Measurements from ENCODE around the gene GPR158.

Gene GPR158

DNA sequence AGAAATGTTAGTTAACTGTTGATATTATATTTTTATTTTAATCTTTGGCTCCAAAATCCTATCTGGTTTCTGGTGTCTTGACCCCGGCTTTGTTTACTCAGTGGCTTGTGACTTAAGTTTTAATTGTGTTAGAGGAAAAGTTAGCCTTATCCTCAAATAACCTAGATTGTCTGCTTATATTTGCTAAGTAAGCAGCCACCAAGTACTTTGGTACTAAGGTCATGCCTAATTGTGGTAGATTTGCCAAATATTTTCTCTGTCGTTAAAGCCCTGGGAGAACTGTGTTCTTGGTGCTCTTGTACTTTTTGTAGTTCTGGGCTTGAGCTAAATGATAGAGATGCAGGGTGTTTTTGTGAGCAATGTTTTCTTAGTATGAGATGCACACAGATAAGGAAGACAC is 34.8 kb downstream of the GPR158 start:
- DNase-seq: no peak

GRCh38 chr10:25210265-25210664 is 35.5 kb downstream of the GPR158 start:
- DNase-seq: no peak

DNA sequence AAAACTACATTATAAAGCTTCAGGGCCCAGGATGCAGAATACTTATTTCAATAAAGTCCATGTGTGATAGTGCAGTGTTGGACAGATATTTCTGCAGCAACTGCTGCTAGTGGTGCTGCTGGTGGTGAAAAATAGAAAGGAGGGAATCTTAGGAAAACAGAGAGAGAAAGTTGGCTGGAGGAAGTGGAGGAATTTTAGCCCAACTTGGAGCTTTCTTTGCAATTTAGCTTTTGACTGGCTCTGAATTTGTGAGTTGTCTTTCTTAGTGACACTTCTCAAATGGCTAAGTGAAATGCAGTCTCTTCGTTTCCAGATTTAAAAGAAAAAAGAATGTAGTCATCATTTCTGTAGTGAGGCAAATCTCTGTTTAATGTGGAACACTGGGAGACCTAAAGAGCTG is 45.4 kb downstream of the GPR158 start:
- DNase-seq: no peak

DNA sequence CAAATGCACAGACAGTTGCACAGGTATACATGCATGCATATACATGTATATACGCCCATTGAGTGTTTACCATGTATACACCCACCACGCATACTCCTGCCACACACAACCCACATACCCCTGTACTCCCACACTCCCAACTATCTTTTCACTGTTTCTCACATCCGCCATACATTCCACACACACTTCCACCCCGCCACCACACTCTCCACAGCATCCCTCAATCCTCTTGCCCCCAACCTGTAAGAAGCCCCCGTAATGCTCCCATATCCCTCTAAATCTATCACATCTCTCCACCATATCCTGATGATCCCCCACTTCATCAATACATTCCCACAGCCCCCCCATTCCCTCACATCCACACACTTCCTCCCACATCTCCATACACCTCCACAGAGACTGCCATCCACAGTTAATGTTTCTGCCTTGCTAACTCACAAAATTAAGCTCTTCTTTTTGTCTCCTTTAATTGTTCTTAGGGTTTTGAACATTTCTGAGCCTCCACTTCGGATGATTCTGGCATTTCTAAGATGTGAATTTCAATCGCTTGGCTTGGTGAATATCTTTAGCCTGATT is 47.4 kb downstream of the GPR158 start:
- no peak for DNase-seq

DNA sequence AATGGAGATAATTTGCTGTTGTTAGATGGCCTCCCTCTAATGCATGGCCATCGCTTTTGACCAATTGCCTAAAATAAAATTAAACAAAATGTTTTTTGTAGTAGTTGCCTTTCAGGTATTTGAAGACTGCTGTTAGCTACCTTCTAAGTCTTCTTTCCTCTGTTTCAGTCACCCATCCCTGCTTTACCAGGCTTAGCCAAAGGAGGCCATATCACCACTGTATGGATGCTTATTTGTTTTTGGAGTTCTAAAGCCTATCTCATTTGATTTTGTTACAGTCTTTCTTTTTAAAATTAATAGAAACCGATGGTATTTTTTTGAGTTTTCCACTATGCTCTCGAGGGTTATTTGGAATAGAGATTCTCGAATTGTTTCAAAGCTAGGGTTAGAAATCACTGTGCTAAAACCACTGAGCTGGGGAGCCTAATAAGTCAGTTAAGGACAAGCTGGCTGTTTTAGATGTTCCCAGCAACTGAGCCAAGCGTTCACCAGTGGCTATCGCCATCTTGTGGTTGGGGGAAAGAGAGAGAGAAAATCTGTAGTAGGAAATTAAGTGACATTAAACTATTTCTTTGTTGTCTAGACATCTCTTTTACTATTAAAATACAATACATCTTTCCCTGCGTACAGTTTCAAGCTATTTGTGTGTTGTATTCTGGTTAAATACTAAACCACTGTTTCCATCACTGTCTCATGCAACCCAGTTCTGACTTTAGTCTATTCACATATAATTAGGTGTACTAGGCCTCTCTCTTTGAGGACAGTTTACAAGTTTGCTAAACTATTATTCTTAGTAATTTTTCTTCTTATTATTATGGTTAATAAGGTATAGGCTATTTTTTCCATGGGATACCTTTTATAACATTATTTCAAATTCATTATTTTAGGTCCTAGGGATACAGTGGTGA is 52.2 kb downstream of the GPR158 start:
- DNase-seq: no peak

- DNase-seq: no peak
Measured at GRCh38 chr10:25231751-25232150, 57.0 kb downstream of the GPR158 start.

DNA sequence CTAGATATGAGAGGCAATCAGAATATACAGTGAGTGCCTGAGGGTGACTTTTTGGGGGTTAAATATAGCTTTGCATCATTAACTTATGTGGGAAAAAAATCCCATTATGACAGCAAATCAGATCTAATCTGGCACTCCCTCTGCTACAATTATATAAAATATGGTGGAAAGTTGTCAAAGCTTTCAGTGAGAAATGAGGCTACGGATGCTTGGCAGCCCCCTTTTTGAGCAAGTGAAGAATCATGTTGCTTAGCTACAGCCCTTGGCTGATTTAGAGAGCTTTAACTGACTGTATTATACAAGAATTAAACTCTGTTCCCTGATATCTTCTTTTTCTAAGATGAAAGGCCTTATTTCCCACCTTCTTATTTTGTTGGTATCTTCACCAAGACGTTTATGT is 57.4 kb downstream of the GPR158 start:
- no peak for DNase-seq

DNA sequence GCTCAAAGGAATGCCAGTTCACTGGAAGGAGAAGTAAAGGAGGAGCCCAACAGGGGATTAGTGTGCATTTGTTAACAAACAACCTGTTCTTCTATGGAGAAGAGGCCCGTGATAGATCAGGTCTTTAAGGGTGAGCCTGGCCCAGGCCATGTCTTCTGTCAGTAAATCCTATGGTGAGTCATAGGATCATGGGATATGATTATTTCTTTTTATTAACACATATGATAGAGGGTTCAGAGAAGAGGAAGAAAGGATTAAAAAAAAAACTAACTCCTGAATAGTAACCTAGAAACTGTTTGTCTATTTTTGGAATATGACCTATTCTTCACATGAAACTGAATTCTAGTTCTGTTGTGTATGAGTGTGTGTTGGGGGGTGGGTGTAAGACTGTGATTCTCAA is 70.4 kb downstream of the GPR158 start:
- DNase-seq: no peak

DNA sequence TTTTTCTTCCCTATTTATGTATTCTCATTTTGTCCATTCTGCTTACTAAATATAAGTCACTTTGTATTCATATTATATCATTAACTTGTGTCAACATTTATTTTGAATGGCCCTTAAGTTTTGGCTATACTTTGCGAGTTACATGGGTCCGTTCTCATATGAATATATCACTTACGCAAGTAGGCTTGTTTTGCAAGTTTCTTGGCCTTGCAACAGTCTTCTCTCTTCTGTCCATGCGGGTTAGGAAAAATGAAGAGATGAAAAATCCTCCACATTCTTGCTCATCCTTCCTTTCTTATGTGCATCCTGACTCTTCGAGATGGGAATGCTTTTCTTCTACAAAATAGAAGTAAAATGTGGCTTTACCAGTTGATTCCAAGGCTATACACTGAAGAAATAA is 82.8 kb downstream of the GPR158 start:
- DNase-seq: no peak

- DNase-seq: no peak
Measured at GRCh38 chr10:25261110-25261509, 86.3 kb downstream of the GPR158 start.

DNA sequence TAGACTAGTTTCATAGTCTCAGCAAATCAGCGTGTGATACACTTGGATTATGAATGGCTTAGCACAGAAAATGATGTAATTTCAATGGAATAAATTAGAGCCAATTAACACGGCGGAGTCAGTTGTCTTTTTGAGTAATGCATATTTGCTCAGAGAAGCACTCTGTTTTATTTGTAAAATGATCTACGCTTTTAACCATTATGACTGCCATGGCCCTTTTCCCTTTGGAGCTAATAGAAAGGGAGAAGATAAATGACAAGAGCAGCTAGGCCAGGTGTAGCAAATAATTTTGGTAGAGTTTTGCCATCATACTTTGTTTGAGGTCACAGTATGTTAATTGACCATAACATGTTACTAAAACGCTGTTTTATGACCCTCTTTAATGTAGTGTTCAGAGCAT is 86.8 kb downstream of the GPR158 start:
- no peak for DNase-seq

DNA sequence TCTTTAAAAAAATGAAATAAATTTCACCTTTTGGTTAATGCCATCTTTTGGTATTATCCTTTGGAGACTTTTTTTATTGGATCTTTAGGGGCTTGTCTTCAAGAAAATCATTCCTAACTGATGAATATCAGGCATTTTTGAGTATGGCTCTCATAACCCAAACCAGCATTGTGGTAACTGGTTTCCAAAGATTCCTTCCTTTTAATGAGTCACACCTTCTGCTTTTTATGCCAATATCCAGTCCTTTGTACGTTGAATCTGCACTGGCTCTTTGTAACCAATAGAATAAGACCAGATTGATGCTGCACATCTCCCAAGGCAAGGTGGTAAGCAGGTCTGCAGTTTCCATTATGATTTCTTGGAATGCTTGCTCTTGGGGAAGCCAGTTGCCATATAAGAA is 89.1 kb downstream of the GPR158 start:
- no peak for DNase-seq

GRCh38 chr10:25278180-25278579 is 103.4 kb downstream of the GPR158 start:
- no peak for DNase-seq

- DNase-seq: no peak
Measured at GRCh38 chr10:25280076-25280475, 105.3 kb downstream of the GPR158 start.

- no peak for DNase-seq
Measured at GRCh38 chr10:25280573-25280972, 105.8 kb downstream of the GPR158 start.

DNA sequence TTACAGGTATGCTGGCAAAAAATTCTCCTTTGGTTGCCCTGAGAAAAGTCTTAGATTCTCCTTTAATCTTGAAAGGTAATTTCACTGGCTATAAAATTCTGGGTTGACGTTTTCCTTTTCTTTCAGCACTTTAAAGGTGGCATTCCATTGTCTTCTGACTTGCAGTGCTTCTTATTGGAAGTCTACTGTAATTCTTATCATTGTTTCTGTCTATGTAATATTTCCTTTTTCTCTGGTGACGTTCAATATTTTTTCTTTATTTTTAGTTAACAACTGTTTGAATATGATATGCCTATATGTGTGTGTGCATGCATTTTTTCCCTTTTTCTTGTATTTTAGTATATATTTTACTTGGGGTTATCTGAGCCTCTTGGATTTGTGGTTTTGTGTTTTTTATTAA is 111.0 kb downstream of the GPR158 start:
- no peak for DNase-seq

- no peak for DNase-seq
Measured at GRCh38 chr10:25288181-25288580, 113.4 kb downstream of the GPR158 start.

GRCh38 chr10:25294032-25294926 is 119.5 kb downstream of the GPR158 start:
- DNase-seq: no peak

- DNase-seq: no peak
Measured at GRCh38 chr10:25296324-25296723, 121.5 kb downstream of the GPR158 start.

- no peak for DNase-seq
Measured at GRCh38 chr10:25297466-25297865, 122.7 kb downstream of the GPR158 start.

DNA sequence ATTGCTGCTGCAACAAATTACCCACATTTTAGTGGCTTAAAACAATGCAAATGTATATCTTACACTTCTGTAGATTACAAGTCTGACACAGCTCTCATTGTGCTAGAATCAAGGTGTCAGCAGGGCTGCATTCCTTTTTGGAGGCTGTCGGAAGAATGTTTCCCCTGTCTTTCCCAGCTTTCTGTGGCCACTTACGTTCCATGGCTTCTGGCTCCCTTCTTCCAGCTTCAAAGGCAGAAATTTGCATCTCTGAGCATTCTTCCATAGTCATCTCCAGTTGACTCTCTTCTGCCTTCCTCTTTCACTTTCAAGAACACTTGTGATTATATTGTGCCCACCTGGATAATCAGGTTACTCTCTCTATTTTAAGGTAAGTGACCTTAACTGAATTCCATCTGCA is 125.3 kb downstream of the GPR158 start:
- DNase-seq: no peak

- no peak for DNase-seq
Measured at GRCh38 chr10:25304606-25305005, 129.8 kb downstream of the GPR158 start.

DNA sequence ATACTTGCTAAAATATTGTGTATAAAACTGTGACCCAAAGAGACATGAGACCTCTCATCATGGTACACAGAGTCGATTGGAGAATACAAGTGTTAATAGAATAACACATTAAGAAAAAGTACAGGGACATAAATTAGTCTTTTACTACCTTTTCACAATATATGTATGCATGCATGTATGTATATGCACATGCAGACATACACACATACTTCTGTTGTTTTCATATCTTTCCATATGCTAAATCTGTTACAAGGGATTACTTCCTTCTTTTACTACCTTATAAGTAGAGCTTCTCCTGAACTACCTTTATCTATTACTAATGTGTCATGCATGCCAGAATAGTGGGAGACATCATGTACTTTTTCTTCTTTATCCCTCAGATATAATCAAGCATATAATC is 131.6 kb downstream of the GPR158 start:
- DNase-seq: no peak

DNA sequence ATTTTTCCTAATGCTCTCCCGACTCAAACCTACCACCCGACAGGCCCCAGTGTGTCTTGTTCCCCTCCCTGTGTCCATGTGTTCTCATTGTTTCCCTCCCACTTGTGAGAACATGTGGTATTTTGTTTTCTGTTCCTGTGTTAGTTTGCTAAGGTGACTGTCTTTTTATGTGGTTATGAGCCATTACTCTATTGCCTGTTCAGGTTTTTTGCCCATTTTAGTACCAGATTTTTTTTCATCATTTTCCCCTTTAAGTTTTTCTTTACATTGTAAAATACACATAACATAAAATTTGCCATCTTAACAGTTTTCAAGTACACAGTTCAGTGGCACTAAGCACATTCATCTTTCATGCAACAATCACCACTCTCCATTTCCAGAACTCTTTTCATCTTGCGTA is 133.5 kb downstream of the GPR158 start:
- no peak for DNase-seq

Data from femur (tissue), 1 donor.